ENCODE measurements around the gene RNF213.

GRCh38 chr17:80402959-80403358 is 142.3 kb downstream of the RNF213 start:
- no peak for TF ChIP-seq POLR2A (IDR thresholded peaks at IDR 0.05)
- TF ChIP-seq, protein P1, sequence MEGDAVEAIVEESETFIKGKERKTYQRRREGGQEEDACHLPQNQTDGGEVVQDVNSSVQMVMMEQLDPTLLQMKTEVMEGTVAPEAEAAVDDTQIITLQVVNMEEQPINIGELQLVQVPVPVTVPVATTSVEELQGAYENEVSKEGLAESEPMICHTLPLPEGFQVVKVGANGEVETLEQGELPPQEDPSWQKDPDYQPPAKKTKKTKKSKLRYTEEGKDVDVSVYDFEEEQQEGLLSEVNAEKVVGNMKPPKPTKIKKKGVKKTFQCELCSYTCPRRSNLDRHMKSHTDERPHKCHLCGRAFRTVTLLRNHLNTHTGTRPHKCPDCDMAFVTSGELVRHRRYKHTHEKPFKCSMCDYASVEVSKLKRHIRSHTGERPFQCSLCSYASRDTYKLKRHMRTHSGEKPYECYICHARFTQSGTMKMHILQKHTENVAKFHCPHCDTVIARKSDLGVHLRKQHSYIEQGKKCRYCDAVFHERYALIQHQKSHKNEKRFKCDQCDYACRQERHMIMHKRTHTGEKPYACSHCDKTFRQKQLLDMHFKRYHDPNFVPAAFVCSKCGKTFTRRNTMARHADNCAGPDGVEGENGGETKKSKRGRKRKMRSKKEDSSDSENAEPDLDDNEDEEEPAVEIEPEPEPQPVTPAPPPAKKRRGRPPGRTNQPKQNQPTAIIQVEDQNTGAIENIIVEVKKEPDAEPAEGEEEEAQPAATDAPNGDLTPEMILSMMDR (IDR thresholded peaks at IDR 0.05 in 8 of 11, conservative IDR thresholded peaks at IDR 0.05 in 3 of 11) = no peak
